ENCODE results near the gene EVC.
"Not testable (repeated sequence)": the region's sequence is repeated elsewhere in the genome, so short reads cannot be mapped to it uniquely, and the experiment has no call there.

EVC gene

GRCh38 chr4:5785806-5786680, 75.0 kb downstream of the EVC start:
- no peak for DNase-seq (ENCODE audit: low spot score)

GRCh38 chr4:5787311-5787710, 76.3 kb downstream of the EVC start:
- DNase-seq (ENCODE audit: low spot score) = no peak

GRCh38 chr4:5788144-5788543, 77.1 kb downstream of the EVC start:
- no peak for DNase-seq (ENCODE audit: low spot score)

- no peak for DNase-seq (ENCODE audit: low spot score)
Observed at GRCh38 chr4:5789141-5789540, 78.1 kb downstream of the EVC start.

- no peak for DNase-seq (ENCODE audit: low spot score)
Observed at GRCh38 chr4:5790546-5790857, 79.5 kb downstream of the EVC start.

- no peak for DNase-seq (ENCODE audit: low spot score)
Observed at GRCh38 chr4:5791654-5792053, 80.7 kb downstream of the EVC start.

GRCh38 chr4:5793514-5793913, 82.5 kb downstream of the EVC start:
- DNase-seq (ENCODE audit: low spot score) = no peak

GRCh38 chr4:5795580-5795979, 84.6 kb downstream of the EVC start:
- no peak for DNase-seq (ENCODE audit: low spot score)

- DNase-seq (ENCODE audit: low spot score) = no peak
Observed at GRCh38 chr4:5796976-5797375, 86.0 kb downstream of the EVC start.

- DNase-seq (ENCODE audit: low spot score) = no peak
Observed at GRCh38 chr4:5797866-5798265, 86.9 kb downstream of the EVC start.

- no peak for DNase-seq (ENCODE audit: low spot score)
Observed at GRCh38 chr4:5798462-5798861, 87.5 kb downstream of the EVC start.

GRCh38 chr4:5798946-5799345, 87.9 kb downstream of the EVC start:
- no peak for DNase-seq (ENCODE audit: low spot score)

GRCh38 chr4:5799406-5799805, 88.4 kb downstream of the EVC start:
- DNase-seq (ENCODE audit: low spot score) = no peak

- no peak for DNase-seq (ENCODE audit: low spot score)
Observed at GRCh38 chr4:5800496-5800895, 89.5 kb downstream of the EVC start.

- no peak for DNase-seq (ENCODE audit: low spot score)
Observed at GRCh38 chr4:5801696-5802095, 90.7 kb downstream of the EVC start.

GRCh38 chr4:5802565-5802964, 91.6 kb downstream of the EVC start:
- DNase-seq (ENCODE audit: low spot score) = no peak

- peak; percentile 9 for DNase-seq (ENCODE audit: low spot score)
Observed at GRCh38 chr4:5804656-5805055, 93.7 kb downstream of the EVC start.

GRCh38 chr4:5805270-5805669, 94.3 kb downstream of the EVC start:
- DNase-seq (ENCODE audit: low spot score) = no peak

GRCh38 chr4:5808081-5808741, 97.2 kb downstream of the EVC start:
- DNase-seq (ENCODE audit: low spot score) = no peak

GRCh38 chr4:5809216-5809776, 98.3 kb downstream of the EVC start:
- DNase-seq (ENCODE audit: low spot score) = no peak

GRCh38 chr4:5810151-5810550, 99.2 kb downstream of the EVC start:
- DNase-seq (ENCODE audit: low spot score) = no peak

GRCh38 chr4:5810770-5811430, 99.9 kb downstream of the EVC start:
- DNase-seq (ENCODE audit: low spot score) = no peak

- not testable (repeated sequence) for DNase-seq (ENCODE audit: low spot score)
Observed at GRCh38 chr4:5812057-5812456, 101.1 kb downstream of the EVC start.
